Measurements from ENCODE around the gene GNG2. TPM values are rescaled to one million over a fixed set of nuclear protein-coding genes. Genes with fewer than 3 reads are reported as not detected.

The GNG2 gene
- total RNA-seq, 2 donors from 2014 or later: 8.1 to 21.9 TPM

GRCh38 chr14:51969852-51970540, 109.6 kb downstream of the GNG2 start:
- intact Hi-C loops (cut with DNase I, micrococcal nuclease): loop anchor here in 1 of 2 donors (10.0 kb wide), 2 partner anchors 185 to 685 kb away; no protein-coding TSS in a partner anchor
- no peak for ATAC-seq
- DNase-seq: no peak

- no peak for DNase-seq
- ATAC-seq: no peak
- intact Hi-C loops (cut with DNase I, micrococcal nuclease): loop anchor here in 1 of 2 donors (10.0 kb wide), 2 partner anchors 188 to 688 kb away; no protein-coding TSS in a partner anchor
These were observed 112.2 kb downstream of the GNG2 start for GRCh38 chr14:51972566-51972965.

- intact Hi-C loops (cut with DNase I, micrococcal nuclease): loop anchor here in 1 of 2 donors (10.0 kb wide), 2 partner anchors 192 to 692 kb away; no protein-coding TSS in a partner anchor
- DNase-seq (no peak), ATAC-seq (no peak)
These were observed 116.7 kb downstream of the GNG2 start for GRCh38 chr14:51977075-51977474.

- DNase-seq (no peak), ATAC-seq (no peak)
- intact Hi-C loops (cut with DNase I, micrococcal nuclease): loop anchor here in 1 of 2 donors (10.0 kb wide), 2 partner anchors 194 to 694 kb away; no protein-coding TSS in a partner anchor
These were observed 118.3 kb downstream of the GNG2 start for GRCh38 chr14:51978681-51979085.

GRCh38 chr14:51979088-51979709, 118.8 kb downstream of the GNG2 start:
- peak; percentile 85 for ATAC-seq
- intact Hi-C loops (cut with DNase I, micrococcal nuclease): loop anchor here in 1 of 2 donors (10.0 kb wide), 2 partner anchors 194 to 694 kb away; no protein-coding TSS in a partner anchor
- DNase-seq: peak; percentile 58 to 89

GRCh38 chr14:51981218-51981854, 120.9 kb downstream of the GNG2 start:
- intact Hi-C loops (cut with DNase I, micrococcal nuclease): no loop called here
- DNase-seq: no peak
- no peak for ATAC-seq

- ATAC-seq (no peak), DNase-seq (no peak)
These were observed 127.8 kb downstream of the GNG2 start for GRCh38 chr14:51988221-51988620.

GRCh38 chr14:51989293-51990234, 129.2 kb downstream of the GNG2 start, which contains the start of gene RTRAF:
TSS of gene RTRAF (plus strand) at chr14:51989546. CDS start at chr14:51989640, 94 bp downstream.
- ATAC-seq (peak; percentile 97), DNase-seq (peak; percentile 94 to 96)
- intact Hi-C loops (cut with DNase I, micrococcal nuclease): loop anchor here in 1 of 2 donors (10.0 kb wide), 1 partner anchor 285 kb away; no protein-coding TSS in a partner anchor

More at GRCh38 chr14:51988221-51988620, 127.8 kb downstream of the GNG2 start:
- intact Hi-C loops (cut with DNase I, micrococcal nuclease): no loop called here

- DNase-seq (no peak), ATAC-seq (no peak)
- intact Hi-C loops (cut with DNase I, micrococcal nuclease): loop anchor here in 1 of 2 donors (10.0 kb wide), 1 partner anchor 284 kb away; no protein-coding TSS in a partner anchor
These were observed 130.1 kb downstream of the GNG2 start for GRCh38 chr14:51990488-51990887.

GRCh38 chr14:51993285-51993920, 133.0 kb downstream of the GNG2 start:
- intact Hi-C loops (cut with DNase I, micrococcal nuclease): loop anchor here in 1 of 2 donors (10.0 kb wide), 1 partner anchor 281 kb away; no protein-coding TSS in a partner anchor
- no peak for ATAC-seq
- no peak for DNase-seq

- intact Hi-C loops (cut with DNase I, micrococcal nuclease): loop anchor here in 1 of 2 donors (2.0 to 10.0 kb wide), 2 partner anchors 135 to 279 kb away; no protein-coding TSS in a partner anchor
- ATAC-seq (peak; percentile 53), DNase-seq (no peak)
These were observed 135.8 kb downstream of the GNG2 start for GRCh38 chr14:51996148-51996746.

GRCh38 chr14:51998348-51998747, 137.9 kb downstream of the GNG2 start:
- intact Hi-C loops (cut with DNase I, micrococcal nuclease): loop anchor here in 1 of 2 donors (10.0 kb wide), 1 partner anchor 276 kb away; no protein-coding TSS in a partner anchor
- no peak for ATAC-seq
- no peak for DNase-seq

GRCh38 chr14:51999084-51999483, 138.7 kb downstream of the GNG2 start:
- no peak for ATAC-seq
- no peak for DNase-seq
- intact Hi-C loops (cut with DNase I, micrococcal nuclease): loop anchor here in 1 of 2 donors (10.0 kb wide), 1 partner anchor 276 kb away; no protein-coding TSS in a partner anchor

- DNase-seq: no peak
- no peak for ATAC-seq
- intact Hi-C loops (cut with DNase I, micrococcal nuclease): no loop called here
These were observed 139.7 kb downstream of the GNG2 start for GRCh38 chr14:52000019-52000582.

- DNase-seq (no peak), ATAC-seq (no peak)
- intact Hi-C loops (cut with DNase I, micrococcal nuclease): no loop called here
These were observed 140.3 kb downstream of the GNG2 start for GRCh38 chr14:52000696-52001095.

GRCh38 chr14:52002542-52002941, 142.1 kb downstream of the GNG2 start:
- ATAC-seq: peak; percentile 15
- intact Hi-C loops (cut with DNase I, micrococcal nuclease): no loop called here
- no peak for DNase-seq

- intact Hi-C loops (cut with DNase I, micrococcal nuclease): no loop called here
- DNase-seq: no peak
- peak; percentile 50 for ATAC-seq
These were observed 142.9 kb downstream of the GNG2 start for GRCh38 chr14:52003324-52003723.
